GM12878 (cell line): ENCODE data around the gene GDNF. TPM values are rescaled to one million over a fixed set of nuclear protein-coding genes. Genes with fewer than 3 reads are reported as not detected.

ENCODE experiments used
- ATAC-seq: fragments of 200-7000 bp; cut with Tn5 transposase; 3 replicates; pipeline ENCODE4 v1.9.1; 2020; ENCODE audit warnings: mild to moderate bottlenecking, moderate library complexity
- BruUV-seq: library from RNA; stranded (reverse); fragments of 400-500 nt; replicated peaks from 2 replicates; lab custom pipeline; 2021; lab: Mats Ljungman, UMichigan
- CTCF ChIA-PET: fragments of 300-600 bp; sonication (Branson Sonifier 250); formaldehyde crosslinking; extraction: SDS; loops from one replicate; lab custom pipeline; 2021; ENCODE audit warnings: inconsistent platforms; lab: Yijun Ruan, JAX
- POLR2A ChIA-PET: fragments of 350-600 bp; formaldehyde crosslinking; extraction: SDS; loops from one replicate; lab custom pipeline; 2021; ENCODE audit warnings: inconsistent platforms; lab: Charles Lee
- RAD21 ChIA-PET: fragments of 300-600 bp; sonication (Branson Sonifier 250); formaldehyde crosslinking; loops from one replicate; lab custom pipeline; 2023; ENCODE audit warnings: antibody characterized with exemption; ENCODE audit not compliant: unreplicated experiment; lab: Charles Lee
- SMC1A ChIA-PET: fragments of 300-600 bp; sonication (Branson Sonifier 250); formaldehyde crosslinking; loops from one replicate; lab custom pipeline; 2023; ENCODE audit not compliant: unreplicated experiment, uncharacterized antibody; lab: Charles Lee
- DNase-seq: peaks from one replicate; pipeline ENCODE4 v3.0.0-alpha.2; 2011; ENCODE audit warnings: low read depth, low spot score
- FAIRE-seq: peaks from 3 replicates; lab custom pipeline; 2011; peaks lifted over from hg19 to GRCh38; lab: Jason Lieb, UNC
- H2AFZ ChIP-seq: 2 replicates; pipeline ENCODE4 v1.6.0; 2011; ENCODE audit warnings: low read depth, low read length, control low read depth; ENCODE audit not compliant: control insufficient read depth
- H3K27ac ChIP-seq: 2 replicates; pipeline ENCODE4 v1.5.1; 2011; ENCODE audit warnings: control low read depth; ENCODE audit not compliant: control insufficient read depth, insufficient read depth
- H3K27me3 ChIP-seq, 2 experiments: replicated peaks in 1 of 2; 2 replicates each; pipeline versions ENCODE4 v1.6.0 to v1.6.1; 2011; ENCODE audit warnings: low read length in 1 of 2; ENCODE audit not compliant: control insufficient read depth in 2 of 2, insufficient read depth in 2 of 2
- H3K36me3 ChIP-seq, 2 experiments: 2 replicates each; pipeline ENCODE4 v1.5.1; 2011; ENCODE audit warnings: low read length in 1 of 2; ENCODE audit not compliant: control insufficient read depth in 2 of 2, insufficient read depth in 2 of 2
- H3K4me1 ChIP-seq: 2 replicates; pipeline ENCODE4 v1.6.1; 2011; ENCODE audit warnings: mild to moderate bottlenecking, low read length, moderate library complexity, mixed read lengths; ENCODE audit not compliant: control insufficient read depth, insufficient read depth
- H3K4me2 ChIP-seq: 2 replicates; pipeline ENCODE4 v1.6.0; 2011; ENCODE audit warnings: control low read depth; ENCODE audit not compliant: control insufficient read depth, insufficient read depth
- H3K4me3 ChIP-seq: fragments of 200-600 bp; sonication (generic); 2 replicates; pipeline ENCODE4 v1.5.1; 2016
- H3K79me2 ChIP-seq: 2 replicates; pipeline ENCODE4 v1.6.0; 2011; ENCODE audit warnings: low read length; ENCODE audit not compliant: control insufficient read depth, insufficient read depth
- H3K9ac ChIP-seq: 2 replicates; pipeline ENCODE4 v1.8.0; 2011; ENCODE audit warnings: low read length, control low read depth, mixed read lengths; ENCODE audit not compliant: control insufficient read depth, insufficient read depth
- H3K9me3 ChIP-seq: replicated peaks from 3 replicates; pipeline ENCODE4 v1.5.1; 2011; ENCODE audit warnings: mild to moderate bottlenecking, low read length; ENCODE audit not compliant: control insufficient read depth, insufficient read depth
- H4K20me1 ChIP-seq: 2 replicates; pipeline ENCODE4 v1.6.0; 2011; ENCODE audit not compliant: control insufficient read depth, insufficient read depth
- CEBPZ ChIP-seq: fragments of 150-350 bp; IDR thresholded peaks from 2 replicates; pipeline ENCODE4 v1.6.1; 2016; ENCODE audit warnings: low read depth, low read length
- EGR1 ChIP-seq, 2 experiments: IDR thresholded peaks; 1 replicate in 1 of 2; 2 replicates in 1 of 2; pipeline ENCODE4 v1.6.1; 2011 to 2012; ENCODE audit warnings: low read depth in 2 of 2, low read length in 2 of 2, borderline replicate concordance in 1 of 2, mild to moderate bottlenecking in 1 of 2, moderate library complexity in 1 of 2
- EP300 ChIP-seq, 2 experiments: fragments of 150-350 bp in 1 of 2; IDR thresholded peaks; 2 replicates each; pipeline ENCODE4 v1.6.1; 2011 to 2012; ENCODE audit warnings: low read depth in 2 of 2, low read length in 2 of 2, borderline replicate concordance in 1 of 2, improper control_type of control experiment in 1 of 2, inconsistent platforms in 1 of 2; ENCODE audit not compliant: control insufficient read depth in 1 of 2
- ESRRA ChIP-seq: IDR thresholded peaks from 2 replicates; pipeline ENCODE4 v1.6.1; 2012; ENCODE audit warnings: mild to moderate bottlenecking, low read length, improper control_type of control experiment
- FOXM1 ChIP-seq: IDR thresholded peaks from 2 replicates; pipeline ENCODE4 v1.6.1; 2012; ENCODE audit warnings: low read depth, mild to moderate bottlenecking, inconsistent platforms, low read length, moderate library complexity
- JUND ChIP-seq: IDR thresholded peaks from 2 replicates; pipeline ENCODE4 v1.6.1; 2012; ENCODE audit warnings: low read depth, mild to moderate bottlenecking, low read length, improper control_type of control experiment, moderate library complexity
- RFX5 ChIP-seq: IDR thresholded peaks from 2 replicates; pipeline ENCODE4 v1.6.1; 2011; ENCODE audit warnings: low read depth, low read length, improper control_type of control experiment
- SIN3A ChIP-seq: IDR thresholded peaks from 2 replicates; pipeline ENCODE4 v1.6.1; 2012; ENCODE audit warnings: low read depth, low read length, improper control_type of control experiment
- SMAD1 ChIP-seq: fragments of 450-650 bp; IDR thresholded peaks from 2 replicates; pipeline ENCODE4 v1.6.1; 2018; ENCODE audit warnings: mild to moderate bottlenecking, low read depth; ENCODE audit not compliant: partially characterized antibody
- SP1 ChIP-seq: IDR thresholded peaks from one replicate; pipeline ENCODE4 v1.6.1; 2011; ENCODE audit warnings: low read depth, low read length
- ZZZ3 ChIP-seq: IDR thresholded peaks from 2 replicates; pipeline ENCODE4 v1.6.1; 2011; ENCODE audit warnings: low read depth; ENCODE audit not compliant: control insufficient read depth, insufficient read length
- WGBS: methylation state at CpG from one replicate; pipeline ENCODE4 v1.1.6; 2016; ENCODE audit warnings: low lambda C conversion rate; ENCODE audit not compliant: insufficient replicate concordance, insufficient coverage; ENCODE audit errors: missing lambda C conversion rate; 5-methylcytosine and 5-hydroxymethylcytosine counted together
- in situ Hi-C: fragments of 300-500 bp; cut with MboI; formaldehyde crosslinking; loops from 9 replicates; pipeline ENCODE4 v1.14.3; 2018; ENCODE audit warnings: mixed read lengths
- intact Hi-C: fragments of 100-400 bp; cut with micrococcal nuclease; formaldehyde crosslinking; loops from one replicate; pipeline ENCODE4 v1.14.2; 2022; ENCODE audit not compliant: unreplicated experiment
- polyA plus RNA-seq, 11 experiments: library from polyadenylated mRNA; depleted of rRNA in 4 of 11; unstranded in 6 of 11; stranded (reverse) in 5 of 11; fragments of >200 nt; fragmentation: Nextera tagmentation in 4 of 11; fragmentation: Illumina TruSeq in 1 of 11; extraction: Ambion mirVana in 4 of 11; extraction: Trizol in 1 of 11; gene quantifications; 1 replicate in 1 of 11; 2 replicates in 10 of 11; pipeline versions ENCODE4 v1.2.1 to v1.2.3, GENCODE V29; 2011 to 2016; ENCODE audit warnings: inconsistent platforms in 2 of 11, missing spikeins in 2 of 11, low read depth in 1 of 11
- total RNA-seq, 4 experiments: library from RNA; depleted of rRNA in 3 of 4; stranded (reverse); fragments of >200 nt in 3 of 4; fragmentation: Illumina TruSeq in 1 of 4; extraction: Trizol in 1 of 4; gene quantifications; 2 replicates each; pipeline versions ENCODE4 v1.2.1 to v1.2.3, GENCODE V29; 2013 to 2021

Gene GDNF
- total and polyA plus RNA-seq, 10 of the 15 experiments (the other 5 are each of a cell fraction or from before 2014, with no cell fraction given): not detected

- CTCF ChIA-PET: interaction anchor here (1.6 kb wide), 1 partner anchor 102 kb away, joined by 4 read pairs; no protein-coding TSS in a partner anchor
- Histone ChIP-seq H3K4me1 (no peaks in the 10 kb centered on the region), H3K27me3 (peaks cover 0 to 1% of the 10 kb centered on the region in 2 experiments; a peak in 2 of 4 replicates), H2AFZ (no peak overlapping the region), H3K27ac (no peak overlapping the region), H3K36me3 (no peaks in the 10 kb centered on the region), H3K4me2 (no peak overlapping the region), H3K4me3 (no peak overlapping the region), H4K20me1 (no peaks in the 10 kb centered on the region), H3K9ac (no peak overlapping the region), H3K9me3 (no peaks in the 10 kb centered on the region), H3K79me2 (no peaks in the 10 kb centered on the region)
- BruUV-seq: no TSS peak
- ATAC-seq: no peak
- no peak for FAIRE-seq
- no peak for TF ChIP-seq ESRRA
- no peak for TF ChIP-seq EGR1 (IDR thresholded peaks at IDR 0.05; ENCODE audit: borderline replicate concordance in 1 of 2, low read depth in 2 of 2, low read length in 2 of 2)
- TF ChIP-seq SP1: no peak
- TF ChIP-seq JUND: no peak
- intact Hi-C loops (no loop called here), in situ Hi-C loops (no loop called here)
- RAD21 ChIA-PET: no interaction called here
- SMC1A ChIA-PET: no interaction called here
- DNase-seq: no peak
- POLR2A ChIA-PET: no interaction called here
- WGBS: 44% methylated on average over 2 of the region's 2 CpGs
Measured at GRCh38 chr5:37825334-37825915, 14.4 kb downstream of the GDNF start.

GRCh38 chr5:37823433-37824152 is 16.2 kb downstream of the GDNF start:
- ChIA-PET CTCF (no interaction called here), POLR2A (no interaction called here), RAD21 (no interaction called here), SMC1A (no interaction called here)
- no peak overlapping the region for H3K27ac ChIP-seq
- peaks cover 0 to 1% of the 10 kb centered on the region in 2 experiments; a peak in 2 of 4 replicates for H3K27me3 ChIP-seq
- no peak for DNase-seq
- intact Hi-C loops: no loop called here
- no peak overlapping the region for H2AFZ ChIP-seq
- no peak for FAIRE-seq
- no peaks in the 10 kb centered on the region for H3K9me3 ChIP-seq
- no peak overlapping the region for H3K4me2 ChIP-seq
- H3K9ac ChIP-seq: no peak overlapping the region
- in situ Hi-C loops: no loop called here
- no peaks in the 10 kb centered on the region for H4K20me1 ChIP-seq
- WGBS: 50% methylated on average over 11 of the region's 11 CpGs
- H3K4me3 ChIP-seq: no peak overlapping the region
- H3K36me3 ChIP-seq: no peaks in the 10 kb centered on the region
- H3K4me1 ChIP-seq: no peaks in the 10 kb centered on the region
- BruUV-seq: no TSS peak
- H3K79me2 ChIP-seq: no peaks in the 10 kb centered on the region
- no peak for ATAC-seq
- TF ChIP-seq RFX5 (no peak), SIN3A (no peak), EP300 (IDR thresholded peaks at IDR 0.05; ENCODE audit: borderline replicate concordance in 1 of 2, control insufficient read depth in 1 of 2, low read depth in 2 of 2, low read length in 2 of 2) (no peak), SMAD1 (no peak), FOXM1 (no peak), ZZZ3 (no peak), CEBPZ (no peak)
